Coronary artery (tissue), 2 donors: ENCODE measurements around the gene ARCN1.

Experiments used
- DNase-seq: peaks from one replicate; pipeline ENCODE4 v3.0.0-alpha.2; 2017; ENCODE audit warnings: low spot score
- H3K27ac ChIP-seq, 2 donors: fragments of 200-600 bp; sonication (generic); one replicate each; pipeline ENCODE4 v1.5.1; 2016 to 2019
- H3K4me3 ChIP-seq: fragments of 200-600 bp; sonication (generic); 2 replicates; pipeline ENCODE4 v1.5.1; 2016; ENCODE audit warnings: mild to moderate bottlenecking, moderate library complexity
- TF ChIP-seq, protein P1 (sequence below): fragments of 200-600 bp; sonication (generic); IDR thresholded peaks from one replicate; pipeline ENCODE4 v1.5.1; 2019; ENCODE audit warnings: antibody characterized with exemption

ARCN1 gene

GRCh38 chr11:118606157-118606843, 34.1 kb downstream of the ARCN1 start:
- DNase-seq: no peak
- H3K27ac ChIP-seq: peak overlapping the region; percentile 69 to 98
- TF ChIP-seq, protein P1, sequence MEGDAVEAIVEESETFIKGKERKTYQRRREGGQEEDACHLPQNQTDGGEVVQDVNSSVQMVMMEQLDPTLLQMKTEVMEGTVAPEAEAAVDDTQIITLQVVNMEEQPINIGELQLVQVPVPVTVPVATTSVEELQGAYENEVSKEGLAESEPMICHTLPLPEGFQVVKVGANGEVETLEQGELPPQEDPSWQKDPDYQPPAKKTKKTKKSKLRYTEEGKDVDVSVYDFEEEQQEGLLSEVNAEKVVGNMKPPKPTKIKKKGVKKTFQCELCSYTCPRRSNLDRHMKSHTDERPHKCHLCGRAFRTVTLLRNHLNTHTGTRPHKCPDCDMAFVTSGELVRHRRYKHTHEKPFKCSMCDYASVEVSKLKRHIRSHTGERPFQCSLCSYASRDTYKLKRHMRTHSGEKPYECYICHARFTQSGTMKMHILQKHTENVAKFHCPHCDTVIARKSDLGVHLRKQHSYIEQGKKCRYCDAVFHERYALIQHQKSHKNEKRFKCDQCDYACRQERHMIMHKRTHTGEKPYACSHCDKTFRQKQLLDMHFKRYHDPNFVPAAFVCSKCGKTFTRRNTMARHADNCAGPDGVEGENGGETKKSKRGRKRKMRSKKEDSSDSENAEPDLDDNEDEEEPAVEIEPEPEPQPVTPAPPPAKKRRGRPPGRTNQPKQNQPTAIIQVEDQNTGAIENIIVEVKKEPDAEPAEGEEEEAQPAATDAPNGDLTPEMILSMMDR: no peak
- peak overlapping the region; percentile 90 for H3K4me3 ChIP-seq

DNA sequence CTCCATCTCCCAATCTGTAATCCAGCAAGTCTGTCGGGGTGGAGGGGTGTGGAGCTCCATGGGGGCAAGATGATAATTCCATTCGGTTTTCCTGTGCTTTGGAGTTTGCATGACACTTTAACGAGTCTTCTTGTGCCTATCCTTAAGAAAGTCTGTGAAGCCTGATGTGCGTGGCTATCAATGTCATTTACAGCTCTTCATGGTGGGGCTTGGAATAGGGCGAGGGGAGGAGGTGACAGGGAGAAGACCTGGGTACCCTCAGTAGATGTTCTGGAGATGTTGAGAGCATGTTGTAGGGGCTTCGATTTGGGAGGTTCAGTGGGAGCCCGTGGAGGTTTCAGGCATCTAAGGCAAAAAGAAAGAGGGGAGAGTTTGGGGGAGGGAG, 34.6 kb downstream of the ARCN1 start:
- Histone ChIP-seq H3K4me3 (peak overlapping the region; percentile 90), H3K27ac (peak overlapping the region; percentile 69 to 98)
- TF ChIP-seq, protein P1: no peak
- no peak for DNase-seq

DNA sequence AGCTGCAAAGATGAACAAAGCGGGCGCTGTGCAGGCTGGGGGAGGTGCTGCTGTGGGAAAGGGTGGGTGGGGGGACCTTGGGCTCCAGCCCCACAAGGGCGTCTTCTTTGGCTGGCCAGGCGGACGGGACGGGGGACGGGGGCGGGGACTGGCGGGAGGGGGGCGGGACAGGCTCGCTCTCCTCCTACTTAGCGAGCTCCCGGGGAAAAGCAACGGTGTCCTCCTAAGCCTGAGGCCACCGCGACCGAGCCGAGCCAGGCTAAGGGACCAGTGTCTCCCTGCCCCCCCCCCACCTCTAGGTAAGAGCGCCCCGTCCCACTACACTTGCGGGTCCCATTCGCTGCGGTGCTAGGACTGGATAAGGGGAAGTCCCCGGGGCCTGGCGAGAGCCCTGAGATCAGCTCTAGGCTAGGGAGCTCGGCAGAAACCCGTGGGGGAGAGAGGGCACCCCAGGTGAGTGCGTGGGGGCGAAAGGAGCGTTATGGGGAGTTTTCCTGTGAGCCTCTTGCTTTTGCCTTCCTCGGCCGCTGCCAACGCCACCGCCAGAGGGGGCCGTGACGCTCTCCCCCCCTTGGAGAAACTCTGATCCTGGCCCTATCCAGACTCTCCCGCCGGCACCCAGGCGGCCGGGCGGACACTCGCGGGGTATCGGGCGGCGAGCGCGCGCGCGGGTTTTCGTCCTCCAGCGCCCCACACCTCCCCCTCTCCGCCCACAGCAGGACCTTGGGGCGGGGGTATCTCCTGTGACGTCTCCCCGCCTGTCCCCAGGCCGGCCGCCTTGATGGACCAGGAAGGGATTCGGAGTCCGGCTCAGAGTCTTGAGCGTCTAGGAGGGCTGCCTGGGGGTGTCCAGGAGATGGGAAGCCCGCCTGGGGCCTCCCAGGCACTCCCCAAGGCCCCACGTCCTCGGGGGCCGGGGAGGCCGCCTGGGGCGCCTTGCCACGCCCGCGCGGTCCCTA, 35.5 kb downstream of the ARCN1 start, which contains the start of gene PHLDB1:
TSS of gene PHLDB1 (plus strand) at position 215 of the 959 bp plus-strand sequence. CDS start 6,222 bp downstream, outside the sequence.
- peak; percentile 92 for DNase-seq
- TF ChIP-seq, protein P1: no peak
- H3K27ac ChIP-seq: peak within 1 kb of the TSS; percentile 98
- H3K4me3 ChIP-seq: peak within 1 kb of the TSS; percentile 90

GRCh38 chr11:118608360-118609227, 36.4 kb downstream of the ARCN1 start:
- DNase-seq: peak; percentile 94
- TF ChIP-seq, protein P1: no peak
- peak overlapping the region; percentile 90 for H3K4me3 ChIP-seq
- peak overlapping the region; percentile 98 for H3K27ac ChIP-seq

DNA sequence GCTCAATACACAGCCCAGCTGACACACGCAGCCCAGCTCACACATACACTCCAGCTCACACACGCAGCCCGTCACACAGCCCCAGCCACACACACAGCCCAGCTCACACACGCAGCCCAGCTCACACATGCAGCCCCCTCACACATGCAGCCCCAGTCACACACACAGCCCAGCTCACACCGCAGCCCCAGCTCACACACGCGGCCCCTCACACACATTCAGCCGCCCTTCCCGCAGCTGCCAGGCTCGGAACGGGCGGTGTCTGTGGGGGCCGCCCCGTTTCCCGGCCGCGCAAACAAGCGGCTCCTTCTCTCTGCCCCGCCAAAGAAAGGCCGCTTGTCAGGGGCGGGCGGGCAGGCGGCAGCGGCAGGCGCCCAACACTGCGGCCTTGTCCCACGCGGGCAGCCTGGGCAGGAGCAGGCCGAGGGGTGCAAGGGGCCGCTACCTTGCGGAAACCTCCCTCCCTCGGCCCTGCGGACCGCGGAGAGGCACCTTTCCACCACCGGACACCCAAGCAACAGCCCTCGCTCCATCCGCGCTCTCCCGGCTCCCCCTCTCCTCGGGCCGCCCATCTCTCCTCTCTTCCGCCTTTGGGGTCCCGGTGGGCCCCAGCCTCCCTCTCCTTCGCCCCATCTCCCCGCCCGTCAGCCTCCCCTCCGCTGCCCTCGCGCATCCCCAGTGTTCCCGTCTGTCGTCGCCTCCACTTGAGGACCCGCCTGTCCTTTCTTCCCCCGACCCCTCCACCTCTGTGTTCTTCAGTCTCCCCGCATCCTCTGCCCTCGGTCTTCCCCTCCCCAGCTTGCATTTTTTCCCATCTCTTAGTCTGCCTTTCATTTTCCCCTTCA, 37.4 kb downstream of the ARCN1 start:
- TF ChIP-seq, protein P1: no peak
- DNase-seq: no peak
- H3K27ac ChIP-seq: peak overlapping the region; percentile 98
- H3K4me3 ChIP-seq: peak overlapping the region; percentile 90
